CD4-positive, alpha-beta T cell (primary cell): ENCODE measurements around the gene CERS6. TPM values are rescaled to one million over a fixed set of nuclear protein-coding genes. Genes with fewer than 3 reads are reported as not detected.

Source experiments
- ATAC-seq: fragments of 200-7000 bp; cut with Tn5 transposase; one replicate; pipeline ENCODE4 v1.10.0; 2022; ENCODE audit warnings: mild to moderate bottlenecking; ENCODE audit not compliant: poor library complexity
- CTCF ChIA-PET: fragments of 350-600 bp; sonication (Branson Sonifier 250); formaldehyde crosslinking; loops from one replicate; lab custom pipeline; 2021; ENCODE audit warnings: antibody characterized with exemption, inconsistent platforms; lab: Charles Lee
- POLR2A ChIA-PET: fragments of 350-600 bp; sonication (Branson Sonifier 250); formaldehyde crosslinking; loops from one replicate; lab custom pipeline; 2021; ENCODE audit warnings: antibody characterized with exemption, inconsistent platforms; lab: Charles Lee
- DNase-seq, 14 experiments: peaks; one replicate each; pipeline ENCODE4 v3.0.0-alpha.2; 2013 to 2020; ENCODE audit warnings: mixed read lengths in 2 of 14
- H3K27ac ChIP-seq, 2 donors: one replicate each; pipeline versions ENCODE4 v1.5.1 to v1.7.0; 2013; ENCODE audit warnings: low read length in 2 of 2, low read depth in 1 of 2, mild to moderate bottlenecking in 1 of 2
- H3K27me3 ChIP-seq, 2 experiments: 1 replicate in 1 of 2; 2 replicates in 1 of 2; pipeline versions ENCODE4 v1.6.1 to v1.7.0; 2013; ENCODE audit warnings: low read length in 2 of 2, control low read depth in 1 of 2, mild to moderate bottlenecking in 1 of 2, moderate library complexity in 1 of 2; ENCODE audit not compliant: insufficient read depth in 2 of 2, control insufficient read depth in 1 of 2
- H3K36me3 ChIP-seq: one replicate; pipeline ENCODE4 v1.6.1; 2013; ENCODE audit warnings: low read length, control low read depth; ENCODE audit not compliant: insufficient read depth
- H3K4me1 ChIP-seq: one replicate; pipeline ENCODE4 v1.6.1; 2013; ENCODE audit warnings: low read length, control low read depth; ENCODE audit not compliant: insufficient read depth
- H3K4me3 ChIP-seq: one replicate; pipeline ENCODE4 v1.5.1; 2013; ENCODE audit warnings: mild to moderate bottlenecking, low read length, moderate library complexity
- H3K9me3 ChIP-seq, 2 experiments: 1 replicate in 1 of 2; 2 replicates in 1 of 2; pipeline versions ENCODE4 v1.6.1 to v1.7.0; 2013; ENCODE audit warnings: low read length in 2 of 2, mild to moderate bottlenecking in 2 of 2, control low read depth in 1 of 2, moderate library complexity in 1 of 2; ENCODE audit not compliant: control insufficient read depth in 1 of 2, insufficient read depth in 1 of 2
- H3K27ac Mint-ChIP-seq: one replicate; pipeline ENCODE4 v1.8.0; 2020; ENCODE audit warnings: mixed read lengths
- H3K27me3 Mint-ChIP-seq: one replicate; pipeline ENCODE4 v1.8.0; 2021; ENCODE audit warnings: mixed read lengths
- H3K36me3 Mint-ChIP-seq: one replicate; pipeline ENCODE4 v1.8.0; 2021; ENCODE audit warnings: low read depth, mixed read lengths
- H3K4me1 Mint-ChIP-seq: one replicate; pipeline ENCODE4 v1.8.0; 2021; ENCODE audit warnings: low read depth, mixed read lengths
- H3K4me3 Mint-ChIP-seq: one replicate; pipeline ENCODE4 v1.8.0; 2020; ENCODE audit warnings: mild to moderate bottlenecking, mixed read lengths
- H3K9me3 Mint-ChIP-seq: one replicate; pipeline ENCODE4 v1.8.0; 2020; ENCODE audit warnings: mixed read lengths
- CTCF ChIP-seq: fragments of 200-600 bp; IDR thresholded peaks from one replicate; pipeline ENCODE4 v1.8.0; 2022; ENCODE audit warnings: antibody characterized with exemption, mild to moderate bottlenecking
- intact Hi-C, 2 experiments: fragments of 100-400 bp; cut with DNase I in 1 of 2; cut with micrococcal nuclease in 1 of 2; formaldehyde crosslinking; loops; one replicate each; pipeline versions ENCODE4 v1.15.1 to v1.9.0; 2023 to 2025; cut with DNase I, micrococcal nuclease
- total RNA-seq, 174 experiments: library from RNA in 2 of 174; stranded (reverse) in 2 of 174; gene quantifications; one replicate each; pipeline ENCODE4 v1.2.3 and lab custom pipeline; 2021 to 2026

CERS6 gene
- total RNA-seq, 2 experiments from 2014 or later = 16.9 to 17.9 TPM

GRCh38 chr2:168593713-168594112 is 137.6 kb downstream of the CERS6 start:
- no peak overlapping the region for H3K27ac Mint-ChIP-seq
- Histone ChIP-seq H3K27ac (no peak overlapping the region), H3K4me3 (no peak overlapping the region), H3K36me3 (no peaks in the 10 kb centered on the region), H3K4me1 (peaks cover 3% of the 10 kb centered on the region), H3K9me3 (no peaks in the 10 kb centered on the region), H3K27me3 (no peaks in the 10 kb centered on the region)
- TF ChIP-seq CTCF = no peak
- DNase-seq (no peak), ATAC-seq (no peak)
- intact Hi-C loops = no loop called here
- ChIA-PET POLR2A (no interaction called here), CTCF (no interaction called here)
- H3K9me3 Mint-ChIP-seq = no peaks in the 10 kb centered on the region
- H3K27me3 Mint-ChIP-seq = no peaks in the 10 kb centered on the region
- H3K36me3 Mint-ChIP-seq = no peaks in the 10 kb centered on the region
- peaks cover 55% of the 10 kb centered on the region for H3K4me1 Mint-ChIP-seq
- no peak overlapping the region for H3K4me3 Mint-ChIP-seq

- intact Hi-C loops = no loop called here
- H3K9me3 ChIP-seq = no peaks in the 10 kb centered on the region
- CTCF ChIA-PET = no interaction called here
- Mint-ChIP-seq H3K27me3 (no peaks in the 10 kb centered on the region), H3K27ac (no peak overlapping the region), H3K9me3 (no peaks in the 10 kb centered on the region), H3K4me3 (no peak overlapping the region), H3K4me1 (peaks cover 60% of the 10 kb centered on the region), H3K36me3 (peaks cover 2% of the 10 kb centered on the region)
- H3K27me3 ChIP-seq = no peaks in the 10 kb centered on the region
- TF ChIP-seq CTCF = no peak
- no peak overlapping the region for H3K4me3 ChIP-seq
- no peaks in the 10 kb centered on the region for H3K36me3 ChIP-seq
- POLR2A ChIA-PET = no interaction called here
- DNase-seq (no peak), ATAC-seq (no peak)
- no peak overlapping the region for H3K27ac ChIP-seq
- H3K4me1 ChIP-seq = peaks cover 3% of the 10 kb centered on the region
These were observed 138.7 kb downstream of the CERS6 start for GRCh38 chr2:168594778-168595177.

- no peak for ATAC-seq
- Histone ChIP-seq H3K27me3 (no peaks in the 10 kb centered on the region), H3K9me3 (no peaks in the 10 kb centered on the region), H3K36me3 (no peaks in the 10 kb centered on the region), H3K4me1 (peaks cover 3% of the 10 kb centered on the region), H3K4me3 (no peak overlapping the region), H3K27ac (no peak overlapping the region)
- no peak for TF ChIP-seq CTCF
- Mint-ChIP-seq H3K4me3 (no peak overlapping the region), H3K27me3 (no peaks in the 10 kb centered on the region), H3K9me3 (no peaks in the 10 kb centered on the region), H3K27ac (no peak overlapping the region), H3K36me3 (peaks cover 16% of the 10 kb centered on the region), H3K4me1 (peaks cover 65% of the 10 kb centered on the region)
- no peak for DNase-seq
- ChIA-PET CTCF (no interaction called here), POLR2A (no interaction called here)
- intact Hi-C loops = no loop called here
These were observed 141.0 kb downstream of the CERS6 start for GRCh38 chr2:168596881-168597655.
